Activated CD4-positive, alpha-beta T cell treated with anti-CD3 and anti-CD28 coated beads for 1 hour (primary cell): ENCODE measurements around the gene WLS.
"Not testable (repeated sequence)": the region's sequence is repeated elsewhere in the genome, so short reads cannot be mapped to it uniquely, and the experiment has no call there.

Source experiments
- DNase-seq: peaks from one replicate; pipeline ENCODE4 v3.0.0-alpha.2; 2020

The WLS gene

GRCh38 chr1:68197461-68197860, 34.9 kb downstream of the WLS start:
- no peak for DNase-seq

- DNase-seq: no peak
These were observed 35.6 kb downstream of the WLS start for GRCh38 chr1:68196676-68197075.

- no peak for DNase-seq
These were observed 40.6 kb downstream of the WLS start for GRCh38 chr1:68191717-68192116.

- DNase-seq: no peak
These were observed 43.5 kb downstream of the WLS start for GRCh38 chr1:68188644-68189340.

GRCh38 chr1:68188060-68188538, 44.2 kb downstream of the WLS start:
- no peak for DNase-seq

- no peak for DNase-seq
These were observed 46.6 kb downstream of the WLS start for GRCh38 chr1:68185743-68186142.

- no peak for DNase-seq
These were observed 48.4 kb downstream of the WLS start for GRCh38 chr1:68183895-68184294.

GRCh38 chr1:68181165-68181556, 51.2 kb downstream of the WLS start:
- DNase-seq: no peak

GRCh38 chr1:68180441-68181164, 51.7 kb downstream of the WLS start:
- DNase-seq: no peak

- no peak for DNase-seq
These were observed 53.4 kb downstream of the WLS start for GRCh38 chr1:68178821-68179490.

GRCh38 chr1:68175621-68176398, 56.5 kb downstream of the WLS start:
- DNase-seq: no peak

- no peak for DNase-seq
These were observed 57.6 kb downstream of the WLS start for GRCh38 chr1:68174738-68175113.

- no peak for DNase-seq
These were observed 58.2 kb downstream of the WLS start for GRCh38 chr1:68173936-68174737.

GRCh38 chr1:68173283-68173935, 58.9 kb downstream of the WLS start:
- no peak for DNase-seq

- not testable (repeated sequence) for DNase-seq
These were observed 60.5 kb downstream of the WLS start for GRCh38 chr1:68171795-68172194.

- DNase-seq: no peak
These were observed 63.7 kb downstream of the WLS start for GRCh38 chr1:68168545-68169171.

- DNase-seq: no peak
These were observed 65.1 kb downstream of the WLS start for GRCh38 chr1:68167211-68167610.

- DNase-seq: no peak
These were observed 66.0 kb downstream of the WLS start for GRCh38 chr1:68166348-68166747.

GRCh38 chr1:68165665-68166064, 66.7 kb downstream of the WLS start:
- DNase-seq: no peak

GRCh38 chr1:68164918-68165317, 67.4 kb downstream of the WLS start:
- DNase-seq: no peak

GRCh38 chr1:68163220-68163619, 69.1 kb downstream of the WLS start:
- no peak for DNase-seq
